Endothelial cell of hepatic sinusoid (primary cell): ENCODE measurements around the gene SHISAL1.
"Not testable (repeated sequence)": the region's sequence is repeated elsewhere in the genome, so short reads cannot be mapped to it uniquely, and the experiment has no call there.

Experiments used
- in situ Hi-C: cut with HindIII; loops from 2 replicates; pipeline ENCODE4 v1.10.0; 2017; ENCODE audit warnings: low sequenced_read_pairs

SHISAL1 gene

GRCh38 chr22:44245438-44245837 is 67.3 kb downstream of the SHISAL1 start:
- in situ Hi-C loops, result no loop called here

GRCh38 chr22:44244265-44244822 is 68.4 kb downstream of the SHISAL1 start:
- in situ Hi-C loops, result no loop called here

- in situ Hi-C loops, result no loop called here
Observed at GRCh38 chr22:44243761-44244160, 69.0 kb downstream of the SHISAL1 start.

GRCh38 chr22:44242946-44243724 is 69.6 kb downstream of the SHISAL1 start:
- in situ Hi-C loops, result no loop called here

GRCh38 chr22:44241121-44241520 is 71.6 kb downstream of the SHISAL1 start:
- in situ Hi-C loops, result not testable (repeated sequence)

GRCh38 chr22:44237290-44237689 is 75.5 kb downstream of the SHISAL1 start:
- in situ Hi-C loops, result no loop called here

GRCh38 chr22:44234372-44234771 is 78.4 kb downstream of the SHISAL1 start:
- in situ Hi-C loops, result loop anchor here (5.0 kb wide), 1 partner anchor 77 kb away; no protein-coding TSS in a partner anchor

- in situ Hi-C loops, result loop anchor here (5.0 kb wide), 1 partner anchor 74 kb away; no protein-coding TSS in a partner anchor
Observed at GRCh38 chr22:44231233-44231632, 81.5 kb downstream of the SHISAL1 start.

GRCh38 chr22:44229809-44230208 is 82.9 kb downstream of the SHISAL1 start:
- in situ Hi-C loops, result loop anchor here (5.0 kb wide), 1 partner anchor 73 kb away; no protein-coding TSS in a partner anchor

GRCh38 chr22:44229331-44229730 is 83.4 kb downstream of the SHISAL1 start:
- in situ Hi-C loops, result no loop called here

- in situ Hi-C loops, result no loop called here
Observed at GRCh38 chr22:44225812-44226211, 86.9 kb downstream of the SHISAL1 start.

GRCh38 chr22:44225091-44225689 is 87.6 kb downstream of the SHISAL1 start:
- in situ Hi-C loops, result no loop called here

GRCh38 chr22:44224166-44224565 is 88.6 kb downstream of the SHISAL1 start:
- in situ Hi-C loops, result no loop called here

- in situ Hi-C loops, result no loop called here
Observed at GRCh38 chr22:44221710-44222475, 90.9 kb downstream of the SHISAL1 start.

GRCh38 chr22:44220727-44221680 is 91.7 kb downstream of the SHISAL1 start:
- in situ Hi-C loops, result no loop called here

- in situ Hi-C loops, result no loop called here
Observed at GRCh38 chr22:44219101-44219870, 93.5 kb downstream of the SHISAL1 start.

- in situ Hi-C loops, result no loop called here
Observed at GRCh38 chr22:44218071-44218470, 94.7 kb downstream of the SHISAL1 start.

- in situ Hi-C loops, result no loop called here
Observed at GRCh38 chr22:44217346-44217745, 95.4 kb downstream of the SHISAL1 start.

GRCh38 chr22:44215287-44215686 is 97.5 kb downstream of the SHISAL1 start:
- in situ Hi-C loops, result no loop called here
